ENCODE measurements around the gene IQSEC1.

The IQSEC1 gene

GRCh38 chr3:13031621-13032020 is 41.6 kb downstream of the IQSEC1 start:
- peaks cover 3 to 8% (median 4%) of the 10 kb centered on the region in 5 donors for H3K4me1 ChIP-seq (ENCODE audit: control insufficient read depth in 5 of 5, insufficient read depth in 5 of 5, low read length in 5 of 5)
- no peaks in the 10 kb centered on the region for H3K27me3 ChIP-seq (ENCODE audit: control insufficient read depth in 5 of 5, insufficient read depth in 4 of 5, low read length in 5 of 5)
- H3K36me3 ChIP-seq (ENCODE audit: control insufficient read depth in 5 of 5, insufficient read depth in 5 of 5, low read length in 5 of 5) = no peaks in the 10 kb centered on the region
- H3K9ac ChIP-seq (ENCODE audit: low read length in 5 of 5) = no peak overlapping the region
- H3K27ac ChIP-seq (ENCODE audit: low read depth, low read length) = no peak overlapping the region
- no peaks in the 10 kb centered on the region for H3K9me3 ChIP-seq (ENCODE audit: control insufficient read depth in 5 of 5, low read length in 5 of 5)
- no peak overlapping the region for H3K4me3 ChIP-seq (ENCODE audit: low read depth in 1 of 5, low read length in 5 of 5)

DNA sequence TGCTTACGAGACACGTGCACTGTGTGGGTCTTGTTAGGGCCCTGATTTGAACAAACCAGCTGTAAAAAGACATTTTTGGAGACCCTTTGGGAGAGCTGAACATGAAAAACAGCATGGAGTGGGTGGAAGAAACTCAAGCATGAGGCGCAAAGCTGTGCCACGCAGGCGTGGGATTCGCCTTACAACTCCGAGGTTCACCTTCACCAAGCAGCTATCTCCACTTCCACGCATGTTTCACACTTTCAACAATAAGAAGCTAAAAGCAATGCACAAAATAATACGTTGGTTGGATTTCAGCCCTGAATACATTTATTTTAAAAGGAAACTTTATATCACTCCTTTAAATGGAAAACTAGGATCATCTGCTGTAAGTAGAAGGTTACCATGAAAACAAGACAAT is 42.5 kb downstream of the IQSEC1 start:
- peaks cover 3 to 8% (median 4%) of the 10 kb centered on the region in 5 donors for H3K4me1 ChIP-seq (ENCODE audit: control insufficient read depth in 5 of 5, insufficient read depth in 5 of 5, low read length in 5 of 5)

DNA sequence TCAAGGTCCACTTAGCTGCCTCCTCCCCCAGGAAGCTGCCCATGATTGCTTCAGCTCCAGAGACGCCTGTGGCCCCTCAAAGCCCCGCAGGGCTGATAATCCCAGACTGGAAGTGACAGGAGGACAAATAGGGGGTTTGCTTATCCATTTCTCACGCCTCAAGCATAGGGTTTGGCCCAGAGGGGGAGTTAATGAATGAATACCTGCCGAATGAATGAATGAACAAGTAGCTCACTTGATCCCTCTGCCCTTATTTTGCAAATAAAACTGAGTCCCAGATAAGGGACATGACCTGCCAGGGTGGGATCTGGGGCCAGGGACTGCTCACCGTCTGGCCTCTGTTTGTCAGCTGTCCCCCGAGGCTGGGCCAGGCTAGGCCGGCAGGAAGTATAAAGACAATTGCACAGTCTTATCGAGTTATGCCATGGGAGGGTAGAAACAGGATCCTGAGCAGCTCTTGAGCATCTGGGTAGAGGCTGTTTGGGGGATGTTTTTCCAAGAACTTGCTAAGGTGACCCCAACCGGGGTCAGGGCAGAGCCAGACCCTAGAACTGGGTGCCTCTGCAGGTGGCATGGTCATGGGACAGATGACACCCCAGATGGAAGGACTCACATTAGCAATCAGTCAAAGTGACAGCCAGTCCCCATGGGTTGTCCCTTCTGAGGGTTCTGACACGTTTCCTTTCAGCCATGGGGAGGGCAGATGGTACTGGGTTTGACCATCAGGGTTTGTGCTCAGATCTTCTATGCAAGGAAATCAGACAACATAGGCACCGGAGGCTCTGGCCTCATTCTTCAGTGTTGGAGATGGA is 45.0 kb downstream of the IQSEC1 start:
- H3K9ac ChIP-seq (ENCODE audit: low read length in 5 of 5) = no peak overlapping the region
- H3K9me3 ChIP-seq (ENCODE audit: control insufficient read depth in 5 of 5, low read length in 5 of 5) = no peaks in the 10 kb centered on the region

More for the DNA sequence above, 42.5 kb downstream of the IQSEC1 start:
- Histone ChIP-seq H3K9me3 (ENCODE audit: control insufficient read depth in 5 of 5, low read length in 5 of 5) (no peaks in the 10 kb centered on the region), H3K36me3 (ENCODE audit: control insufficient read depth in 5 of 5, insufficient read depth in 5 of 5, low read length in 5 of 5) (no peaks in the 10 kb centered on the region), H3K4me3 (ENCODE audit: low read depth in 1 of 5, low read length in 5 of 5) (no peak overlapping the region), H3K27ac (ENCODE audit: low read depth, low read length) (no peak overlapping the region), H3K27me3 (ENCODE audit: control insufficient read depth in 5 of 5, insufficient read depth in 4 of 5, low read length in 5 of 5) (no peaks in the 10 kb centered on the region), H3K9ac (ENCODE audit: low read length in 5 of 5) (no peak overlapping the region)

GRCh38 chr3:13027154-13027553 is 46.1 kb downstream of the IQSEC1 start:
- Histone ChIP-seq H3K4me3 (ENCODE audit: low read depth in 1 of 5, low read length in 5 of 5) (no peak overlapping the region), H3K36me3 (ENCODE audit: control insufficient read depth in 5 of 5, insufficient read depth in 5 of 5, low read length in 5 of 5) (no peaks in the 10 kb centered on the region), H3K9ac (ENCODE audit: low read length in 5 of 5) (no peak overlapping the region), H3K27me3 (ENCODE audit: control insufficient read depth in 5 of 5, insufficient read depth in 4 of 5, low read length in 5 of 5) (no peaks in the 10 kb centered on the region), H3K27ac (ENCODE audit: low read depth, low read length) (no peak overlapping the region), H3K9me3 (ENCODE audit: control insufficient read depth in 5 of 5, low read length in 5 of 5) (no peaks in the 10 kb centered on the region), H3K4me1 (ENCODE audit: control insufficient read depth in 5 of 5, insufficient read depth in 5 of 5, low read length in 5 of 5) (peaks cover 0 to 13% (median 12%) of the 10 kb centered on the region in 5 donors)

More for the DNA sequence above, 45.0 kb downstream of the IQSEC1 start:
- Histone ChIP-seq H3K4me3 (ENCODE audit: low read depth in 1 of 5, low read length in 5 of 5) (no peak overlapping the region), H3K27me3 (ENCODE audit: control insufficient read depth in 5 of 5, insufficient read depth in 4 of 5, low read length in 5 of 5) (no peaks in the 10 kb centered on the region), H3K27ac (ENCODE audit: low read depth, low read length) (no peak overlapping the region), H3K36me3 (ENCODE audit: control insufficient read depth in 5 of 5, insufficient read depth in 5 of 5, low read length in 5 of 5) (no peaks in the 10 kb centered on the region), H3K4me1 (ENCODE audit: control insufficient read depth in 5 of 5, insufficient read depth in 5 of 5, low read length in 5 of 5) (peaks cover 0 to 4% (median 2%) of the 10 kb centered on the region in 5 donors)

DNA sequence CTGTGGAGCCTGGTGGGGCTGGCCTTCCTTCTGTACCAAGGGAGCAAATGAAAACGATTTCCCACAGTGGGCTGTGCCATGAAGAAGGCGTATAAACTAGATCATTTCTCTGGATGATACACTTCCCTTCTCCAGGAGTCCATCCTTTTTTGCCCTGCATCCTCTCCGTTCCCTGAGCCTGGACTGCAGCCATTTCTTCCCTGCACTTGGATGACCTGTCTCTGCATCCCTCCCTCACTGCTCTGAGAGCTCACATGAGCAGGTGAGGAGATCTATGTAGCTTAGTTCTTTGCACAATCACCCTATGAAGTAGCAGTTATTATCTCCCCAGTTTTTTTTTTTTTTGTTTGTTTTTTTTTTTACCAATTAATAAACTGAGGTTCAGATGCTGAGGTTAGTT is 46.7 kb downstream of the IQSEC1 start:
- Histone ChIP-seq H3K27ac (ENCODE audit: low read depth, low read length) (no peak overlapping the region), H3K4me1 (ENCODE audit: control insufficient read depth in 5 of 5, insufficient read depth in 5 of 5, low read length in 5 of 5) (peaks cover 1 to 19% (median 18%) of the 10 kb centered on the region in 5 donors), H3K9ac (ENCODE audit: low read length in 5 of 5) (no peak overlapping the region), H3K36me3 (ENCODE audit: control insufficient read depth in 5 of 5, insufficient read depth in 5 of 5, low read length in 5 of 5) (no peaks in the 10 kb centered on the region), H3K9me3 (ENCODE audit: control insufficient read depth in 5 of 5, low read length in 5 of 5) (no peaks in the 10 kb centered on the region), H3K27me3 (ENCODE audit: control insufficient read depth in 5 of 5, insufficient read depth in 4 of 5, low read length in 5 of 5) (no peaks in the 10 kb centered on the region), H3K4me3 (ENCODE audit: low read depth in 1 of 5, low read length in 5 of 5) (no peak overlapping the region)

DNA sequence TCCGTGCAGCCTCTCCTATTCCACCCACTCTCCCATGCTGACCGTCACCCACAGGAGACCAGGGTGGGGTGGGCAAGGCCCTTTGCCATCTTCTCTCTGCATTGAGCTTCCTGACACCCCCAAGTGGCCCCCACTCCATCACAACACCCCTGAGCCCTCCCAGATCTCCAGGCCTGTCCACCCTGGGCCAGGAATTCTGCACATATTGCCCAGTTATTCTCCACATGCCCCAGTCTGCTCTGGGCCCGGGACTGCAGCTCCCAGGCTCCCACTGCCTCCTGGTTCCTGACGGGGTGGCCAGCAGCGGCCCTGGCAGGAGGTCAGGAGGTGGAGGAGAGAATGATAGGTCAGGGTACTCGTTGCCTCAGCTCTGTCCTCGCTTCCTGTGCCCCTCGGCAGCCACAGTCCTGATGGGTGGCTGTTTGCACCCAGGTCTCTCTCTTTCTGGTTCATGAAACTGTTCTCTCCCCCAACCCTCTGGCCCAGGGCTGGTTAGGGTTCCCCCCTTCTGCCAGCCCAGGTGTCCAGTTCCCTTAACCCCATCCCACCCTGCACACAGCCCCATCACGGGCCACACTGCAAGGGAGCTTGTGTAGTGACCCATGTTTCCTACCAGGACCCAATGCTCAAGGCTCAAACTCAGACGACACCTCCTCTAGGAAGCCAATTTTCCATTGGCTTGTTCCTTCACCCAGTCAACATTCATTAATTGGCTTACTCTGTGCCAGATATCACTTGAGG is 47.3 kb downstream of the IQSEC1 start:
- Histone ChIP-seq H3K9ac (ENCODE audit: low read length in 5 of 5) (no peak overlapping the region), H3K27ac (ENCODE audit: low read depth, low read length) (no peak overlapping the region), H3K4me1 (ENCODE audit: control insufficient read depth in 5 of 5, insufficient read depth in 5 of 5, low read length in 5 of 5) (peaks cover 5 to 25% (median 24%) of the 10 kb centered on the region in 5 donors)

GRCh38 chr3:13025090-13025489 is 48.1 kb downstream of the IQSEC1 start:
- Histone ChIP-seq H3K36me3 (ENCODE audit: control insufficient read depth in 5 of 5, insufficient read depth in 5 of 5, low read length in 5 of 5) (no peaks in the 10 kb centered on the region), H3K9ac (ENCODE audit: low read length in 5 of 5) (no peak overlapping the region), H3K4me3 (ENCODE audit: low read depth in 1 of 5, low read length in 5 of 5) (no peak overlapping the region), H3K27me3 (ENCODE audit: control insufficient read depth in 5 of 5, insufficient read depth in 4 of 5, low read length in 5 of 5) (no peaks in the 10 kb centered on the region), H3K9me3 (ENCODE audit: control insufficient read depth in 5 of 5, low read length in 5 of 5) (no peaks in the 10 kb centered on the region), H3K27ac (ENCODE audit: low read depth, low read length) (no peak overlapping the region), H3K4me1 (ENCODE audit: control insufficient read depth in 5 of 5, insufficient read depth in 5 of 5, low read length in 5 of 5) (peaks cover 5 to 29% (median 26%) of the 10 kb centered on the region in 5 donors)

More for the DNA sequence above, 47.3 kb downstream of the IQSEC1 start:
- Histone ChIP-seq H3K36me3 (ENCODE audit: control insufficient read depth in 5 of 5, insufficient read depth in 5 of 5, low read length in 5 of 5) (no peaks in the 10 kb centered on the region), H3K4me3 (ENCODE audit: low read depth in 1 of 5, low read length in 5 of 5) (no peak overlapping the region), H3K9me3 (ENCODE audit: control insufficient read depth in 5 of 5, low read length in 5 of 5) (no peaks in the 10 kb centered on the region), H3K27me3 (ENCODE audit: control insufficient read depth in 5 of 5, insufficient read depth in 4 of 5, low read length in 5 of 5) (no peaks in the 10 kb centered on the region)

DNA sequence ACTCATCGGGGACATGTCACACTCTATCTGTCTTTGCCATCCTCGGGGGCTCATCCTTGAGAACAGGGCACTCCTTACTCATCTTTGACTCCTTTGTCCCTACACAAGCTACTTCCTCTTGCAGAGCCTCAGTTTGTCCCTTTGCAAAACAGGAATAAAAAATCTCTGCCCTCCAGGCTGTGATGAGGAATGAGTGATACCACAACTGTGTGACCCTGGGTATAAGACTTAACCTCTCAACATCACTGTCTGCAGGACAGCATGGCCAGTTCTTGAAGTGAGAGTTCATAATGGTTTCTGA is 48.5 kb downstream of the IQSEC1 start:
- no peak overlapping the region for H3K27ac ChIP-seq (ENCODE audit: low read depth, low read length)
- H3K4me1 ChIP-seq (ENCODE audit: control insufficient read depth in 5 of 5, insufficient read depth in 5 of 5, low read length in 5 of 5) = peaks cover 5 to 32% (median 29%) of the 10 kb centered on the region in 5 donors
- H3K9ac ChIP-seq (ENCODE audit: low read length in 5 of 5) = no peak overlapping the region
- H3K36me3 ChIP-seq (ENCODE audit: control insufficient read depth in 5 of 5, insufficient read depth in 5 of 5, low read length in 5 of 5) = no peaks in the 10 kb centered on the region
- no peaks in the 10 kb centered on the region for H3K27me3 ChIP-seq (ENCODE audit: control insufficient read depth in 5 of 5, insufficient read depth in 4 of 5, low read length in 5 of 5)
- H3K4me3 ChIP-seq (ENCODE audit: low read depth in 1 of 5, low read length in 5 of 5) = no peak overlapping the region
- H3K9me3 ChIP-seq (ENCODE audit: control insufficient read depth in 5 of 5, low read length in 5 of 5) = no peaks in the 10 kb centered on the region

- Histone ChIP-seq H3K27me3 (ENCODE audit: control insufficient read depth in 5 of 5, insufficient read depth in 4 of 5, low read length in 5 of 5) (no peaks in the 10 kb centered on the region), H3K36me3 (ENCODE audit: control insufficient read depth in 5 of 5, insufficient read depth in 5 of 5, low read length in 5 of 5) (no peaks in the 10 kb centered on the region), H3K27ac (ENCODE audit: low read depth, low read length) (no peak overlapping the region), H3K9me3 (ENCODE audit: control insufficient read depth in 5 of 5, low read length in 5 of 5) (no peaks in the 10 kb centered on the region), H3K9ac (ENCODE audit: low read length in 5 of 5) (no peak overlapping the region), H3K4me1 (ENCODE audit: control insufficient read depth in 5 of 5, insufficient read depth in 5 of 5, low read length in 5 of 5) (peaks cover 5 to 37% (median 34%) of the 10 kb centered on the region in 5 donors), H3K4me3 (ENCODE audit: low read depth in 1 of 5, low read length in 5 of 5) (no peak overlapping the region)
These were observed 49.1 kb downstream of the IQSEC1 start for GRCh38 chr3:13023971-13024764.
